Naive thymus-derived CD4-positive, alpha-beta T cell (primary cell): ENCODE data around the gene SEC14L1. TPM values are rescaled to one million over a fixed set of nuclear protein-coding genes. Genes with fewer than 3 reads are reported as not detected.
A peak's percentile ranks its signal among the peaks of the same experiment; 100 is the strongest.

ENCODE experiments used
- ATAC-seq: fragments of 150-1000 bp; cut with Tn5 transposase; 2 replicates; pipeline ENCODE4 v1.10.0; 2021; ENCODE audit warnings: mild to moderate bottlenecking, moderate library complexity
- CTCF ChIA-PET: fragments of 350-600 bp; sonication (Branson Sonifier 250); formaldehyde crosslinking; loops from one replicate; lab custom pipeline; 2021; ENCODE audit warnings: antibody characterized with exemption; lab: Charles Lee
- POLR2A ChIA-PET: fragments of 350-600 bp; sonication (Branson Sonifier 250); formaldehyde crosslinking; loops from one replicate; lab custom pipeline; 2021; ENCODE audit warnings: antibody characterized with exemption, inconsistent platforms; lab: Charles Lee
- DNase-seq, 9 donors: peaks; one replicate each; pipeline versions ENCODE4 v3.0.0 to v3.0.0-alpha.2; 2020 to 2022; ENCODE audit warnings: mixed read lengths in 1 of 9
- H3K27ac ChIP-seq: one replicate; pipeline ENCODE4 v1.7.0; 2013; ENCODE audit warnings: mild to moderate bottlenecking, low read depth, low read length, moderate library complexity
- H3K27me3 ChIP-seq, 2 donors: one replicate each; pipeline ENCODE4 v1.7.0; 2013; ENCODE audit warnings: low read length in 2 of 2, mild to moderate bottlenecking in 2 of 2, moderate library complexity in 2 of 2; ENCODE audit not compliant: control insufficient read depth in 2 of 2, insufficient read depth in 2 of 2
- H3K36me3 ChIP-seq, 3 experiments: 1 replicate in 2 of 3; 2 replicates in 1 of 3; pipeline ENCODE4 v1.7.0; 2013; ENCODE audit warnings: low read length in 3 of 3, mild to moderate bottlenecking in 3 of 3, moderate library complexity in 1 of 3; ENCODE audit not compliant: insufficient read depth in 3 of 3, control insufficient read depth in 2 of 3
- H3K4me1 ChIP-seq, 2 donors: one replicate each; pipeline ENCODE4 v1.7.0; 2013; ENCODE audit warnings: low read length in 2 of 2, mild to moderate bottlenecking in 2 of 2, moderate library complexity in 1 of 2; ENCODE audit not compliant: control insufficient read depth in 2 of 2, insufficient read depth in 2 of 2
- H3K4me3 ChIP-seq: 2 replicates; pipeline ENCODE4 v1.7.0; 2013; ENCODE audit warnings: mild to moderate bottlenecking, low read length
- H3K9me3 ChIP-seq, 3 experiments: 1 replicate in 2 of 3; 2 replicates in 1 of 3; pipeline ENCODE4 v1.7.0; 2013; ENCODE audit warnings: low read length in 3 of 3; ENCODE audit not compliant: control insufficient read depth in 2 of 3
- H3K27ac Mint-ChIP-seq, 9 donors: one replicate each; pipeline ENCODE4 v1.8.0; 2020 to 2022; ENCODE audit warnings: mixed read lengths in 9 of 9, mild to moderate bottlenecking in 8 of 9, moderate library complexity in 5 of 9, inconsistent platforms in 2 of 9
- H3K27me3 Mint-ChIP-seq, 5 donors: one replicate each; pipeline ENCODE4 v1.8.0; 2021 to 2022; ENCODE audit warnings: mixed read lengths in 5 of 5, mild to moderate bottlenecking in 1 of 5
- H3K36me3 Mint-ChIP-seq, 5 donors: one replicate each; pipeline ENCODE4 v1.8.0; 2020 to 2022; ENCODE audit warnings: mixed read lengths in 5 of 5, mild to moderate bottlenecking in 3 of 5, inconsistent platforms in 1 of 5
- H3K4me1 Mint-ChIP-seq, 7 donors: one replicate each; pipeline ENCODE4 v1.8.0; 2020 to 2022; ENCODE audit warnings: mixed read lengths in 7 of 7, mild to moderate bottlenecking in 3 of 7, inconsistent platforms in 1 of 7
- H3K4me3 Mint-ChIP-seq, 10 donors: one replicate each; pipeline ENCODE4 v1.8.0; 2020 to 2022; ENCODE audit warnings: mild to moderate bottlenecking in 10 of 10, mixed read lengths in 10 of 10, moderate library complexity in 6 of 10, inconsistent platforms in 2 of 10
- H3K9me3 Mint-ChIP-seq, 11 donors: one replicate each; pipeline ENCODE4 v1.8.0; 2020 to 2022; ENCODE audit warnings: mixed read lengths in 11 of 11, mild to moderate bottlenecking in 4 of 11, inconsistent platforms in 1 of 11, moderate library complexity in 1 of 11
- intact Hi-C, 2 donors: fragments of 100-400 bp; cut with micrococcal nuclease; formaldehyde crosslinking; loops; one replicate each; pipeline ENCODE4 v1.15.1; 2023
- polyA plus RNA-seq, 2 donors: library from polyadenylated mRNA; unstranded; fragments of 300-500 nt; fragmentation: Illumina TruSeq; gene quantifications; one replicate each; pipeline ENCODE4 v1.2.3, GENCODE V29; 2021
- total RNA-seq, 6 experiments: library from RNA in 5 of 6; stranded (reverse) in 5 of 6; gene quantifications; 1 replicate in 5 of 6; 2 replicates in 1 of 6; pipeline ENCODE4 v1.2.3 and lab custom pipeline; 2021 to 2026

SEC14L1 gene
- total and polyA plus RNA-seq, 7 experiments from 2014 or later, result 7.0 to 103 (median 28.7) TPM

- no peaks in the 10 kb centered on the region for H3K9me3 ChIP-seq
- POLR2A ChIA-PET, result interaction anchor here (1.0 kb wide), 1 partner anchor 20 kb away, joined by 3 read pairs; no protein-coding TSS in a partner anchor
- H3K4me1 Mint-ChIP-seq, result peaks cover 0 to 23% (median 0%) of the 10 kb centered on the region in 7 donors
These were observed 21.0 kb upstream of the SEC14L1 start for GRCh38 chr17:77119668-77120301.

GRCh38 chr17:77120868-77121267 lies 19.9 kb upstream of the SEC14L1 start:
- Histone ChIP-seq H3K4me3 (no peak overlapping the region), H3K4me1 (no peaks in the 10 kb centered on the region), H3K27me3 (no peaks in the 10 kb centered on the region), H3K9me3 (no peaks in the 10 kb centered on the region), H3K27ac (no peak overlapping the region), H3K36me3 (no peaks in the 10 kb centered on the region)
- ATAC-seq (no peak), DNase-seq (no peak)
- ChIA-PET POLR2A (no interaction called here), CTCF (no interaction called here)
- intact Hi-C loops, result no loop called here
- Mint-ChIP-seq H3K36me3 (peaks cover 0 to 4% (median 0%) of the 10 kb centered on the region in 5 donors), H3K9me3 (no peaks in the 10 kb centered on the region), H3K4me3 (no peak overlapping the region), H3K27me3 (no peaks in the 10 kb centered on the region), H3K4me1 (peaks cover 0 to 28% (median under 1%) of the 10 kb centered on the region in 7 donors), H3K27ac (peak overlapping the region in 1 of 9 donors; percentile 82)

More at GRCh38 chr17:77119668-77120301, 21.0 kb upstream of the SEC14L1 start:
- Histone ChIP-seq H3K27ac (no peak overlapping the region), H3K27me3 (no peaks in the 10 kb centered on the region), H3K4me1 (no peaks in the 10 kb centered on the region), H3K4me3 (no peak overlapping the region), H3K36me3 (no peaks in the 10 kb centered on the region)
- H3K36me3 Mint-ChIP-seq, result peaks cover 0 to 3% (median 0%) of the 10 kb centered on the region in 5 donors
- no peak overlapping the region for H3K4me3 Mint-ChIP-seq
- intact Hi-C loops, result no loop called here
- ATAC-seq (no peak), DNase-seq (no peak)
- H3K9me3 Mint-ChIP-seq, result no peaks in the 10 kb centered on the region
- H3K27me3 Mint-ChIP-seq, result no peaks in the 10 kb centered on the region
- H3K27ac Mint-ChIP-seq, result no peak overlapping the region
- CTCF ChIA-PET, result no interaction called here

- peaks cover 0 to 6% (median 0%) of the 10 kb centered on the region in 5 donors for H3K36me3 Mint-ChIP-seq
- H3K4me3 ChIP-seq, result no peak overlapping the region
- H3K9me3 ChIP-seq, result no peaks in the 10 kb centered on the region
- POLR2A ChIA-PET, result interaction anchor here (0.6 to 1.5 kb wide), 2 partner anchors 16 to 833 kb away, joined by 3 to 8 read pairs; partner anchors contain the start of gene SEC14L1
- no peaks in the 10 kb centered on the region for H3K27me3 ChIP-seq
- H3K27ac ChIP-seq, result no peak overlapping the region
- peaks cover 6 to 12% of the 10 kb centered on the region in 2 donors for H3K4me1 ChIP-seq
- no peaks in the 10 kb centered on the region for H3K36me3 ChIP-seq
- no peak for ATAC-seq
- peaks cover 12 to 51% (median 20%) of the 10 kb centered on the region in 7 donors for H3K4me1 Mint-ChIP-seq
- H3K27me3 Mint-ChIP-seq, result no peaks in the 10 kb centered on the region
- H3K27ac Mint-ChIP-seq, result peak overlapping the region in 1 of 9 donors; percentile 30
- CTCF ChIA-PET, result interaction anchor here (1.3 kb wide), 1 partner anchor 16 kb away, joined by 4 read pairs; the partner anchor contains the start of gene SEC14L1
- intact Hi-C loops, result no loop called here
- no peaks in the 10 kb centered on the region for H3K9me3 Mint-ChIP-seq
- no peak for DNase-seq
- H3K4me3 Mint-ChIP-seq, result peak overlapping the region in 1 of 10 donors; percentile 5
These were observed 16.4 kb upstream of the SEC14L1 start for GRCh38 chr17:77124192-77124889.

- H3K4me3 ChIP-seq, result no peak overlapping the region
- ChIA-PET CTCF (interaction anchor here (1.3 kb wide), 1 partner anchor 15 kb away, joined by 4 read pairs; the partner anchor contains the start of gene SEC14L1), POLR2A (interaction anchor here (1.0 to 1.5 kb wide), 2 partner anchors 15 to 26 kb away, joined by 3 to 8 read pairs; partner anchors contain the start of gene SEC14L1)
- H3K27me3 ChIP-seq, result no peaks in the 10 kb centered on the region
- Mint-ChIP-seq H3K4me1 (peaks cover 12 to 56% (median 23%) of the 10 kb centered on the region in 7 donors), H3K27ac (peak overlapping the region in 4 of 9 donors; percentile 17 to 66 (median 48)), H3K9me3 (no peaks in the 10 kb centered on the region), H3K27me3 (no peaks in the 10 kb centered on the region), H3K4me3 (no peak overlapping the region), H3K36me3 (peaks cover 0 to 8% (median 0%) of the 10 kb centered on the region in 5 donors)
- H3K27ac ChIP-seq, result no peak overlapping the region
- no peaks in the 10 kb centered on the region for H3K36me3 ChIP-seq
- H3K4me1 ChIP-seq, result peaks cover 6 to 12% of the 10 kb centered on the region in 2 donors
- H3K9me3 ChIP-seq, result no peaks in the 10 kb centered on the region
- intact Hi-C loops, result no loop called here
- DNase-seq (no peak), ATAC-seq (no peak)
These were observed 15.3 kb upstream of the SEC14L1 start for GRCh38 chr17:77125432-77125901.

GRCh38 chr17:77126519-77126918 lies 14.2 kb upstream of the SEC14L1 start:
- Mint-ChIP-seq H3K4me3 (no peak overlapping the region), H3K27me3 (no peaks in the 10 kb centered on the region), H3K4me1 (peaks cover 12 to 60% (median 23%) of the 10 kb centered on the region in 7 donors), H3K27ac (peak overlapping the region in 3 of 9 donors; percentile 47 to 98 (median 66)), H3K9me3 (no peaks in the 10 kb centered on the region), H3K36me3 (peaks cover 0 to 8% (median 0%) of the 10 kb centered on the region in 5 donors)
- ATAC-seq (no peak), DNase-seq (no peak)
- H3K9me3 ChIP-seq, result no peaks in the 10 kb centered on the region
- CTCF ChIA-PET, result no interaction called here
- H3K27ac ChIP-seq, result no peak overlapping the region
- H3K4me3 ChIP-seq, result no peak overlapping the region
- H3K27me3 ChIP-seq, result no peaks in the 10 kb centered on the region
- H3K4me1 ChIP-seq, result peaks cover 6 to 12% of the 10 kb centered on the region in 2 donors
- intact Hi-C loops, result no loop called here
- POLR2A ChIA-PET, result no interaction called here
- H3K36me3 ChIP-seq, result no peaks in the 10 kb centered on the region

- peak overlapping the region; percentile 62 to 90 (median 79) for H3K4me3 Mint-ChIP-seq
- peak; percentile 46 to 91 (median 85) for DNase-seq
- H3K27ac ChIP-seq, result peak overlapping the region; percentile 77
- CTCF ChIA-PET, result interaction anchor here (1.6 kb wide), 1 partner anchor 87 kb away, joined by 4 read pairs; no protein-coding TSS in a partner anchor
- peak; percentile 96 for ATAC-seq
- intact Hi-C loops, result loop anchor here (1.0 kb wide), 1 partner anchor 12 kb away; the partner anchor contains the start of gene SEC14L1 (in 2 of the 2)
- no peaks in the 10 kb centered on the region for H3K9me3 ChIP-seq
- H3K27me3 Mint-ChIP-seq, result no peaks in the 10 kb centered on the region
- no peaks in the 10 kb centered on the region for H3K9me3 Mint-ChIP-seq
- peak overlapping the region; percentile 85 to 99 (median 95) for H3K27ac Mint-ChIP-seq
- H3K4me3 ChIP-seq, result peak overlapping the region; percentile 34
- peaks cover 0 to 5% (median 0%) of the 10 kb centered on the region in 5 donors for H3K36me3 Mint-ChIP-seq
- peaks cover 12 to 53% (median 23%) of the 10 kb centered on the region in 7 donors for H3K4me1 Mint-ChIP-seq
- peaks cover 6 to 12% of the 10 kb centered on the region in 2 donors for H3K4me1 ChIP-seq
- POLR2A ChIA-PET, result interaction anchor here (0.6 to 5.5 kb wide), 8 partner anchors 10 to 393 kb away, joined by 3 to 67 read pairs (median 4); partner anchors contain the start of gene SEC14L1
- H3K27me3 ChIP-seq, result no peaks in the 10 kb centered on the region
- no peaks in the 10 kb centered on the region for H3K36me3 ChIP-seq
These were observed 12.9 kb upstream of the SEC14L1 start for GRCh38 chr17:77127735-77128361.
